Raji (cell line): ENCODE results near the gene SCAF8.

ENCODE experiments used
- POLR2A ChIP-seq: IDR thresholded peaks from 2 replicates; pipeline ENCODE4 v1.6.1; 2011; ENCODE audit warnings: low read depth, low read length, control low read depth; ENCODE audit not compliant: insufficient read depth

The SCAF8 gene

DNA sequence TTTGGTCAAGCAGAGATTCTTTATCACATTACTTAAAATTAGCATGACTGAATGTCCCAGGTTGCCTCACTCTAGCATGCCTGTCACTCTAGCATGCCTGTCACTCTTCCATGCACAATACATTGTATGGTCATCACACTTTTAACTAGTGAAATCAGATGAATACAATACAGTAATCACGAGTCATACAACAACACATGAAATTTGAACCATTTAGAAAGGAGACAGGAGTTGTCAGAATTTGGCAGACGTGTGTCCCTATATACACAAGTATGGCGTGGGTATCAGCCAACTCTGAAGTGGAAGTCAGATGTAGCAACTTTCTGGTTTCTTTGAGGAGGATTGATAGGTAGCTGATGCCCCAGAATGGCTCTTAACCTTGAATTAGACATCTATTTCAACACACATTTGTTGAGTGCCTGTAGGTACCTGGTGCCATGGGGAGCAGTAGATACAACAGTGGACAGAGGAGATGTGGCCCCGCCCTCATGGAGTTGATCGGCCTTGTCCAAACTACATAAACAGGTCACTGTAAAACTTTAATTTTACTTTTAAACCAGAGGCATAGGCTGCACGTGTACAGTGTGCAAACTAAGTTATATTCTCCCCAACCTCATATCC lies 145.8 kb downstream of the SCAF8 start:
- TF ChIP-seq POLR2A, result no peak

DNA sequence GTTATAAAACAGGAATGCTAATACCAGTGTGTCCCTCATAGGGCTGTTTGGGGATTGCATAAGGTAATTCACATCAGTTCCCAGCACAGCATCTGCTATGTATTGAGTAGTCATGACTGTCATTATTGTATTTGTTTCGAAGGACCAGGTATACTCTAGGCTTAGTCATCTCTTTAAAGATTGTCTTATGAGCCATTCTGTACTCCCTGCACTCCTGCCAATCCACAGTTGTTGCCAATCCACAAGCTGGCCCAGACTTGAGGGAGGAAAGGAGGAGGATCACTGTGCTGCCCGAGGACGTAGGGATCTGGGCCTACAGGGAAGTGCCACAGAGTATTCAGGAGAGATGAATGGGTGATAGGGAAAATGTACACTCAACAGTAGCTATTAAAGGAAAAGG lies 148.9 kb downstream of the SCAF8 start:
- TF ChIP-seq POLR2A, result no peak
